ENCODE results near the gene PLPP4. TPM values are rescaled to one million over a fixed set of nuclear protein-coding genes. Genes with fewer than 3 reads are reported as not detected.

The PLPP4 gene
- polyA plus RNA-seq, 1 experiment, result 35.4 TPM

- Histone ChIP-seq H3K27me3 (ENCODE audit: control insufficient read depth, insufficient read depth, low read length) (no peaks in the 10 kb centered on the region), H3K36me3 (ENCODE audit: control insufficient read depth, insufficient read depth, low read length) (no peaks in the 10 kb centered on the region), H3K4me3 (ENCODE audit: low read depth, low read length) (no peak overlapping the region)
- DNase-seq (ENCODE audit: low read depth), result no peak
- no peak for TF ChIP-seq CTCF (IDR thresholded peaks at IDR 0.05; ENCODE audit: insufficient read depth, low read depth, low read length)
- CTCF ChIA-PET, result no interaction called here
- POLR2A ChIA-PET, result no interaction called here
Observed at GRCh38 chr10:120421250-120421649, 35.8 kb upstream of the PLPP4 start.

- DNase-seq (ENCODE audit: low read depth), result peak; percentile 75
- Histone ChIP-seq H3K4me3 (ENCODE audit: low read depth, low read length) (no peak overlapping the region), H3K36me3 (ENCODE audit: control insufficient read depth, insufficient read depth, low read length) (no peaks in the 10 kb centered on the region), H3K27me3 (ENCODE audit: control insufficient read depth, insufficient read depth, low read length) (no peaks in the 10 kb centered on the region)
- ChIA-PET CTCF (interaction anchor here (0.6 to 2.4 kb wide), 13 partner anchors 10 to 313 kb away, joined by 3 to 17 read pairs (median 4); partner anchors contain the start of gene PLPP4), POLR2A (no interaction called here)
- no peak for TF ChIP-seq CTCF (IDR thresholded peaks at IDR 0.05; ENCODE audit: insufficient read depth, low read depth, low read length)
Observed at GRCh38 chr10:120422457-120422856, 34.6 kb upstream of the PLPP4 start.

- Histone ChIP-seq H3K36me3 (ENCODE audit: control insufficient read depth, insufficient read depth, low read length) (no peaks in the 10 kb centered on the region), H3K27me3 (ENCODE audit: control insufficient read depth, insufficient read depth, low read length) (no peaks in the 10 kb centered on the region), H3K4me3 (ENCODE audit: low read depth, low read length) (no peak overlapping the region)
- no peak for DNase-seq (ENCODE audit: low read depth)
- ChIA-PET POLR2A (no interaction called here), CTCF (interaction anchor here (0.7 to 2.4 kb wide), 16 partner anchors 9 to 312 kb away, joined by 3 to 17 read pairs (median 4); partner anchors contain the start of gene PLPP4)
- TF ChIP-seq CTCF (IDR thresholded peaks at IDR 0.05; ENCODE audit: insufficient read depth, low read depth, low read length), result peak; percentile 87
Observed at GRCh38 chr10:120423431-120424197, 33.4 kb upstream of the PLPP4 start.

- POLR2A ChIA-PET, result no interaction called here
Observed at GRCh38 chr10:120424198-120424464, 32.9 kb upstream of the PLPP4 start.

GRCh38 chr10:120426306-120426705 lies 30.7 kb upstream of the PLPP4 start:
- TF ChIP-seq CTCF (IDR thresholded peaks at IDR 0.05; ENCODE audit: insufficient read depth, low read depth, low read length), result no peak
- DNase-seq (ENCODE audit: low read depth), result no peak
- Histone ChIP-seq H3K27me3 (ENCODE audit: control insufficient read depth, insufficient read depth, low read length) (no peaks in the 10 kb centered on the region), H3K4me3 (ENCODE audit: low read depth, low read length) (no peak overlapping the region), H3K36me3 (ENCODE audit: control insufficient read depth, insufficient read depth, low read length) (no peaks in the 10 kb centered on the region)
- CTCF ChIA-PET, result no interaction called here
- POLR2A ChIA-PET, result no interaction called here

More at GRCh38 chr10:120424198-120424464, 32.9 kb upstream of the PLPP4 start:
- no peak for DNase-seq (ENCODE audit: low read depth)
- TF ChIP-seq CTCF (IDR thresholded peaks at IDR 0.05; ENCODE audit: insufficient read depth, low read depth, low read length), result no peak
- no peaks in the 10 kb centered on the region for H3K27me3 ChIP-seq (ENCODE audit: control insufficient read depth, insufficient read depth, low read length)
- no peaks in the 10 kb centered on the region for H3K36me3 ChIP-seq (ENCODE audit: control insufficient read depth, insufficient read depth, low read length)
- CTCF ChIA-PET, result interaction anchor here (0.8 to 2.4 kb wide), 11 partner anchors 9 to 311 kb away, joined by 3 to 17 read pairs (median 5); partner anchors contain the start of gene PLPP4
- no peak overlapping the region for H3K4me3 ChIP-seq (ENCODE audit: low read depth, low read length)

Measured in BJ (cell line).